ENCODE results near the gene ADH6. TPM values are rescaled to one million over a fixed set of nuclear protein-coding genes. Genes with fewer than 3 reads are reported as not detected.

Gene ADH6
- total RNA-seq, 4 donors from 2014 or later: 0.13 TPM; not detected in 3

DNA sequence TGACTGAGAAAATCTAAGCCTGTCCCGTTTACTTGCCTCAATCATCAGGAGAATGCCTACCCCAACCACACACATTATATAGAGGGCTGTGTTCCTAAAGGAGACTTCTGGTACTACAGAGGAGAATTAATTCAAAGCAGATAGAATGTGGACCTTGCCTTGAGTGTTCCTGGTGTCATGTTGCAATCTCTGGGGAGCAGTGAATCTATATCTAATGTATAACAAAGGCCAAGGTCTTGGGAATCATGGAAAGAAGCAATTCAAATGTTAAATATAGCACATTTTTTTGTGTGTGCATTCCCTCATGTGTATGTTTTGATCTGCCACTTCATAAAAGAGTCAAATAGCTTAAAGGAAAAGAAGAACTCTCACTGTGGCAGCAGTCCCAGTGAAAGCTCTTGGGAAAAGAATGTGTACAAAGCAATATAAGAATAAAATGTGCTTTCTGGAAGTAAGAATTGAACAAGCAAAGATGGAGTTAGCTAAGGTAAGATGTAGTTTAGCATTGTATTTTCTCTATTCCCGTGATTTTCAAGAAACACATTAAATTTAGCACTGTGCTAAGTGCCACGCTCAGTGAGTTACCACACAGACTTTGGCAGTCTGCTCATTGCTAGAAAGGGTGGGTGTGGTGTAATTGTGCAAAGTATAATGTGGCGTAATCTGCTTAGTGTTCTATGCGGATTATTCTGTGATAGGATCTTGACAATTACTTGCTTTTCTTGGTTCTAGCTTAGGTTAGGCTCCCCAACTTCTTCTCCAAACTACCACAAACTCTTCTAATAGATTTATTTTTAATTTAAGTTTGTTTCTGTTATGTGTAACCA is 13.7 kb downstream of the ADH6 start:
- H3K27ac ChIP-seq: no peak overlapping the region
- TF ChIP-seq POLR2A (IDR thresholded peaks at IDR 0.05): no peak
- TF ChIP-seq, protein P1, sequence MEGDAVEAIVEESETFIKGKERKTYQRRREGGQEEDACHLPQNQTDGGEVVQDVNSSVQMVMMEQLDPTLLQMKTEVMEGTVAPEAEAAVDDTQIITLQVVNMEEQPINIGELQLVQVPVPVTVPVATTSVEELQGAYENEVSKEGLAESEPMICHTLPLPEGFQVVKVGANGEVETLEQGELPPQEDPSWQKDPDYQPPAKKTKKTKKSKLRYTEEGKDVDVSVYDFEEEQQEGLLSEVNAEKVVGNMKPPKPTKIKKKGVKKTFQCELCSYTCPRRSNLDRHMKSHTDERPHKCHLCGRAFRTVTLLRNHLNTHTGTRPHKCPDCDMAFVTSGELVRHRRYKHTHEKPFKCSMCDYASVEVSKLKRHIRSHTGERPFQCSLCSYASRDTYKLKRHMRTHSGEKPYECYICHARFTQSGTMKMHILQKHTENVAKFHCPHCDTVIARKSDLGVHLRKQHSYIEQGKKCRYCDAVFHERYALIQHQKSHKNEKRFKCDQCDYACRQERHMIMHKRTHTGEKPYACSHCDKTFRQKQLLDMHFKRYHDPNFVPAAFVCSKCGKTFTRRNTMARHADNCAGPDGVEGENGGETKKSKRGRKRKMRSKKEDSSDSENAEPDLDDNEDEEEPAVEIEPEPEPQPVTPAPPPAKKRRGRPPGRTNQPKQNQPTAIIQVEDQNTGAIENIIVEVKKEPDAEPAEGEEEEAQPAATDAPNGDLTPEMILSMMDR (IDR thresholded peaks at IDR 0.05): no peak
- no peaks in the 10 kb centered on the region for H3K9me3 ChIP-seq
- no peak overlapping the region for H3K4me3 ChIP-seq (replicated peaks in 1 of 3)
- WGBS, 2 donors: 79 to 80% methylated on average over 5 of the region's 5 CpGs
- intact Hi-C loops (cut with DNase I): no loop called here
- H3K27me3 ChIP-seq: no peaks in the 10 kb centered on the region
- DNase-seq: no peak
- H3K36me3 ChIP-seq: no peaks in the 10 kb centered on the region
- H3K4me1 ChIP-seq: no peaks in the 10 kb centered on the region

DNA sequence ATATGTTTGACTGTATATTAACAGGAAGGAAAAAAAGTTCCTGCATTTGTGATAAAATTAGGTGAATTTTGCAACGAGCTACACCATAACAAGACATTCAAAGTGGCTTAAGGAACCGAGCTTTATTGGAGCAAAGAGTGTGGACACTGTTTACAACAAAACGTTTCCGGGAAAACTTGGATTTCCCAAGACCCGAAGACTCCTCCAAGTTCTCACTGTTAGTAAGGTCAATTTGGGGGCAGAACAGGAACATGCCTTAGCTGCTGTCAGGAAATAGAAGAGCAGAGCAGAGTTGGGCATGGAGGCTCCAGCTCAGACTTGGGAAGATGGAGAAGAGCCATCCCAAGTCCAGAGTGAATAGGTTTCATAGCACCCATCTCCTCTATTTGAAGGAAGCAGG is 16.5 kb downstream of the ADH6 start:
- Histone ChIP-seq H3K36me3 (no peaks in the 10 kb centered on the region), H3K27me3 (no peaks in the 10 kb centered on the region), H3K27ac (peak overlapping the region in 2 of 3 donors; percentile 34 to 45), H3K4me1 (no peaks in the 10 kb centered on the region), H3K4me3 (replicated peaks in 1 of 3) (no peak overlapping the region), H3K9me3 (no peaks in the 10 kb centered on the region)
- DNase-seq: no peak
- WGBS, 2 donors: 73% methylated on average over 5 of the region's 5 CpGs
- TF ChIP-seq, protein P1 (IDR thresholded peaks at IDR 0.05): no peak
- TF ChIP-seq POLR2A (IDR thresholded peaks at IDR 0.05): no peak
- intact Hi-C loops (cut with DNase I): no loop called here

DNA sequence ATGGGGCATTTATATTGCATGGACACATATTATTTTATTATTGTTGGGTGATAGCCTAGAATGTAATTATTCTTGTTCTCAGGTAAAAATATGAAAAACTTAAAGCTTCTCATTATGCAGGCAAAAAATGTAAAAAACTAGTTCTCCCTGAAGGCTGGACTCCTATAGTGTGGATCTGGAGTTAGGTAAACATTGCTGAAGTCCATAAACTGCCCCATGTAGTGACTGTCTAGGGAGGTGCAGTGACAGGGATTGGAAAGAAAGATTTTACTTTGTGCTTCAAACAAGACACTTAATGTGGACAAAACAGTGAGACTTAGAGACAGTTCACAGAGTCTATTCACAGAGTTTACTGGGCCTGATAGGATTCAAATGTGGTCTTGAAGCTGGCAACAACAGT is 17.0 kb downstream of the ADH6 start:
- peak overlapping the region in 2 of 3 donors; percentile 5 to 10 for H3K27ac ChIP-seq
- TF ChIP-seq POLR2A (IDR thresholded peaks at IDR 0.05): no peak
- TF ChIP-seq, protein P1 (IDR thresholded peaks at IDR 0.05): no peak
- no peaks in the 10 kb centered on the region for H3K9me3 ChIP-seq
- no peaks in the 10 kb centered on the region for H3K27me3 ChIP-seq
- intact Hi-C loops (cut with DNase I): no loop called here
- no peaks in the 10 kb centered on the region for H3K36me3 ChIP-seq
- H3K4me3 ChIP-seq (replicated peaks in 1 of 3): no peak overlapping the region
- DNase-seq: no peak
- H3K4me1 ChIP-seq: no peaks in the 10 kb centered on the region

DNA sequence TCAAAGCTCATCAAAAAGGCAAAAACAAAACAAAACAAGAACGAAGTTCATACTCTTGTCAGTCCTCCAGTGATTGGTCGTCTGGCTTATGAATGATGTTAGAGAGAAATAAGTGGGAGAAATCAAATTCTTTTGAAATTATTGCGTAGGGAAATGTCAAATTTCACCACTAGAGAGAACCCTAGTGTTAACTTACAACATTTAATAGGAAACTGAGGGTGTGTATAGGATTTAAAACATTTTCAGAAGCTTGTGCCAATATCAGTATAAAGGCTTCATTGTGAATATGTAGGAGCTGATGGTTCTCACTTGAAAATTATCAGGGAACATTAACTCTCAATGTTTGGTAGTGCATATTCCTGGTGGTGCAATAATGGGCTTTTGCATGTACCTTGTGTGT is 17.4 kb downstream of the ADH6 start:
- no peak for DNase-seq
- Histone ChIP-seq H3K36me3 (no peaks in the 10 kb centered on the region), H3K4me1 (no peaks in the 10 kb centered on the region), H3K9me3 (no peaks in the 10 kb centered on the region), H3K4me3 (replicated peaks in 1 of 3) (no peak overlapping the region), H3K27me3 (no peaks in the 10 kb centered on the region), H3K27ac (peak overlapping the region in 2 of 3 donors; percentile 5 to 10)
- intact Hi-C loops (cut with DNase I): no loop called here
- WGBS, 2 donors: 45 to 48% methylated on average over 3 of the region's 3 CpGs
- TF ChIP-seq POLR2A (IDR thresholded peaks at IDR 0.05): no peak
- TF ChIP-seq, protein P1 (IDR thresholded peaks at IDR 0.05): peak in 1 of 6 experiments; percentile 13

DNA sequence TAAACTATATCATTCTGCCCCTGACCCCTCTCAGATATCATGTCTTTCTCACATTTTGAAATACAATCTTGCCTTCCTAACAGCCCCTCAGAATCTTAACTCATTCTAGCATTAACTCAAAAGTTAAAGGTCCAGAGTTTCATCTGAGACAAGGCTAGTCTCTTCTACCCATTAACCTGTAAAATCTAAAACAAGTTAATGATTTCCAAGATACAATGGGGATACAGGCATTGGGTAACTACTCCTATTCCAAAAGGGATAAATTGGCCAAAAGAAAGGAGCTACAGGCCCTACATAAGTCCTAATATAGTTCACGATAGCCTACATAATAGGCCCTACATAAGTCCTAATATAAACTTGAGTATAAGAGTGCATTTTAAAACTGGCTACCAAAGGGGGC is 18.9 kb downstream of the ADH6 start:
- Histone ChIP-seq H3K4me1 (no peaks in the 10 kb centered on the region), H3K27ac (no peak overlapping the region), H3K27me3 (no peaks in the 10 kb centered on the region), H3K36me3 (no peaks in the 10 kb centered on the region), H3K4me3 (replicated peaks in 1 of 3) (no peak overlapping the region), H3K9me3 (no peaks in the 10 kb centered on the region)
- no peak for TF ChIP-seq POLR2A (IDR thresholded peaks at IDR 0.05)
- TF ChIP-seq, protein P1 (IDR thresholded peaks at IDR 0.05): no peak
- 90 to 94% methylated on average over 1 of the region's 1 CpG for WGBS, 2 donors
- intact Hi-C loops (cut with DNase I): no loop called here
- DNase-seq: no peak
